Measurements from ENCODE around the gene LRRC8D. TPM values are rescaled to one million over a fixed set of nuclear protein-coding genes. Genes with fewer than 3 reads are reported as not detected.

LRRC8D gene
- total and polyA plus RNA-seq, 9 of the 15 experiments (the other 6 are each of a cell fraction or from before 2014, with no cell fraction given), result 3.4 to 53.9 (median 15.9) TPM

GRCh38 chr1:89844860-89845259 lies 24.0 kb downstream of the LRRC8D start (continued):
- TF ChIP-seq ZMIZ1 (IDR thresholded peaks at IDR 0.05; ENCODE audit: low read depth in 2 of 2, low read length in 2 of 2) (no peak), ELF4 (CRISPR knock-in tag; IDR thresholded peaks at IDR 0.05) (no peak), STAT5A (IDR thresholded peaks at IDR 0.05; ENCODE audit: borderline replicate concordance, low read length) (no peak), ZKSCAN8 (CRISPR knock-in tag; IDR thresholded peaks at IDR 0.05) (no peak), SIX5 (IDR thresholded peaks at IDR 0.05; ENCODE audit: borderline replicate concordance in 1 of 2, insufficient read depth in 1 of 2, low read depth in 1 of 2, low read length in 2 of 2) (no peak)

GRCh38 chr1:89847191-89847729 lies 26.4 kb downstream of the LRRC8D start:
- Histone ChIP-seq H3K4me3 (no peak overlapping the region), H2AFZ (ENCODE audit: low read depth, low read length) (no peak overlapping the region), H3K36me3 (ENCODE audit: control insufficient read depth, insufficient read depth, low read length) (peaks cover 55% of the 10 kb centered on the region; the same call in 2 of the 3 replicates), H3K9me1 (ENCODE audit: control insufficient read depth, insufficient read depth, low read length) (no peaks in the 10 kb centered on the region), H3K9me3 (replicated peaks; ENCODE audit: control insufficient read depth, insufficient read depth, low read depth, low read length) (no peaks in the 10 kb centered on the region), H3K27ac (ENCODE audit: extremely low read depth, low read depth, low read length) (no peak overlapping the region), H4K20me1 (replicated peaks; ENCODE audit: control insufficient read depth, insufficient read depth, low read length) (no peaks in the 10 kb centered on the region), H3K4me1 (replicated peaks in 1 of 2; ENCODE audit: control insufficient read depth in 2 of 2, insufficient read depth in 2 of 2, low read length in 2 of 2) (no peaks in the 10 kb centered on the region), H3K27me3 (ENCODE audit: control insufficient read depth in 2 of 2, insufficient read depth in 2 of 2, low read length in 2 of 2) (no peaks in the 10 kb centered on the region), H3K9ac (ENCODE audit: insufficient read depth in 1 of 2, low read depth in 2 of 2, low read length in 2 of 2) (no peak overlapping the region), H3K4me2 (ENCODE audit: insufficient read depth, low read length) (no peak overlapping the region), H3K79me2 (ENCODE audit: control insufficient read depth, insufficient read depth, low read length) (no peaks in the 10 kb centered on the region; the same call in 2 of the 3 replicates)
- ChIA-PET CTCF (ENCODE audit: low intra/inter-chr PET ratio) (no interaction called here), POLR2A (interaction anchor here (1.3 to 2.8 kb wide), 4 partner anchors 10 to 16 kb away, joined by 3 to 21 read pairs (median 4); no protein-coding TSS in a partner anchor)
- no TSS peak for BruUV-seq (replicated peaks)
- in situ Hi-C loops (cut with MboI), result no loop called here
- ATAC-seq, result no peak
- FAIRE-seq, result no peak
- WGBS (ENCODE audit: insufficient coverage, low coverage, missing lambda C conversion rate), result 89% methylated on average over 4 of the region's 4 CpGs
- no peak for DNase-seq (ENCODE audit: extremely low read depth in 1 of 4, low spot score in 3 of 4)
- intact Hi-C loops (cut with micrococcal nuclease), result no loop called here
- TF ChIP-seq USF1 (CRISPR knock-in tag; IDR thresholded peaks at IDR 0.05) (no peak), ZFP36 (IDR thresholded peaks at IDR 0.05; ENCODE audit: low read depth, low read length, partially characterized antibody) (no peak), ZNF316 (IDR thresholded peaks at IDR 0.05) (no peak), PTRF (tag; IDR thresholded peaks at IDR 0.05) (no peak), KDM2B (CRISPR knock-in tag; IDR thresholded peaks at IDR 0.05) (no peak), NFIX (CRISPR knock-in tag; IDR thresholded peaks at IDR 0.05; ENCODE audit: low read depth) (no peak), RCOR1 (IDR thresholded peaks at IDR 0.05; ENCODE audit: borderline replicate concordance in 1 of 2, low read depth in 2 of 2, low read length in 2 of 2) (no peak), USF2 (CRISPR knock-in tag; IDR thresholded peaks at IDR 0.05) (no peak), HEY1 (CRISPR knock-in tag; IDR thresholded peaks at IDR 0.05; ENCODE audit: borderline replicate concordance) (no peak), HDAC6 (IDR thresholded peaks at IDR 0.05; ENCODE audit: low read depth, low read length) (no peak), THAP7 (CRISPR knock-in tag; IDR thresholded peaks at IDR 0.05) (no peak)
